HCT116 (cell line): ENCODE results near the gene STAM2. TPM values are rescaled to one million over a fixed set of nuclear protein-coding genes. Genes with fewer than 3 reads are reported as not detected.

Experiments
- ATAC-seq: fragments of 200-7000 bp; cut with Tn5 transposase; 2 replicates; pipeline ENCODE4 v1.9.1; 2020; ENCODE audit warnings: mild to moderate bottlenecking, moderate library complexity
- BruUV-seq: library from RNA; stranded (reverse); fragments of 400-500 nt; replicated peaks from 2 replicates; lab custom pipeline; 2021; lab: Mats Ljungman, UMichigan
- CTCF ChIA-PET: fragments of 300-600 bp; sonication (Branson Sonifier 250); formaldehyde crosslinking; loops from one replicate; lab custom pipeline; 2021; ENCODE audit warnings: antibody characterized with exemption; lab: Charles Lee
- POLR2A ChIA-PET: fragments of 300-600, 350-600 bp; sonication (Branson Sonifier 250); formaldehyde crosslinking; loops from one replicate; lab custom pipeline; 2021; ENCODE audit warnings: antibody characterized with exemption; lab: Charles Lee
- RAD21 ChIA-PET, 2 experiments: fragments of 300-600 bp; sonication (Branson Sonifier 250); formaldehyde crosslinking; loops; one replicate each; lab custom pipeline; 2023; ENCODE audit warnings: low total read pairs in 2 of 2; ENCODE audit not compliant: uncharacterized antibody in 2 of 2, unreplicated experiment in 2 of 2, low non-redundant PET in 1 of 2; lab: Charles Lee
- DNase-seq: peaks from one replicate; pipeline ENCODE4 v3.0.0-alpha.2; 2010; ENCODE audit warnings: low read depth, low spot score
- H2AFZ ChIP-seq: fragments of 200-600 bp; shearing (Covaris generic), sonication (generic); 2 replicates; pipeline ENCODE4 v1.6.1; 2017; ENCODE audit warnings: low read depth, mixed run types, mixed read lengths, antibody characterized with exemption, low read length; ENCODE audit not compliant: poor library complexity, severe bottlenecking
- H3K27ac ChIP-seq: 2 replicates; pipeline ENCODE4 v1.5.1; 2012; ENCODE audit warnings: low read depth, low read length
- H3K27me3 ChIP-seq: fragments of 200-600 bp; sonication (generic); 2 replicates; pipeline ENCODE4 v1.6.1; 2016; ENCODE audit warnings: mixed run types, low read length, mixed read lengths; ENCODE audit not compliant: insufficient read depth
- H3K36me3 ChIP-seq, 2 experiments: fragments of 200-500 bp in 1 of 2; fragments of 200-600 bp in 1 of 2; sonication (Bioruptor generic) in 1 of 2; sonication (generic) in 1 of 2; 2 replicates each; pipeline versions ENCODE4 v1.5.1 to v1.6.1; 2014 to 2016; ENCODE audit warnings: low read length in 2 of 2, inconsistent platforms in 1 of 2, mixed read lengths in 1 of 2, mixed run types in 1 of 2; ENCODE audit not compliant: insufficient read depth in 2 of 2, control insufficient read depth in 1 of 2
- H3K4me1 ChIP-seq, 2 experiments: fragments of 200-600 bp in 1 of 2; sonication (generic) in 1 of 2; 2 replicates each; pipeline versions ENCODE4 v1.5.1 to v1.6.1; 2012 to 2017; ENCODE audit warnings: low read length in 2 of 2, inconsistent platforms in 1 of 2, mild to moderate bottlenecking in 1 of 2, mixed read lengths in 1 of 2, mixed run types in 1 of 2, moderate library complexity in 1 of 2; ENCODE audit not compliant: insufficient read depth in 2 of 2, control insufficient read depth in 1 of 2
- H3K4me2 ChIP-seq: fragments of 200-600 bp; sonication (generic); 2 replicates; pipeline ENCODE4 v1.6.1; 2017; ENCODE audit warnings: mixed run types, low read length, mixed read lengths
- H3K4me3 ChIP-seq, 2 experiments: fragments of 200-600 bp in 1 of 2; sonication (generic) in 1 of 2; replicated peaks in 1 of 2; 2 replicates each; pipeline ENCODE4 v1.5.1; 2011 to 2016; ENCODE audit warnings: low read length in 2 of 2, control low read depth in 1 of 2, low read depth in 1 of 2, mild to moderate bottlenecking in 1 of 2, mixed read lengths in 1 of 2, mixed run types in 1 of 2
- H3K79me2 ChIP-seq: fragments of 200-600 bp; sonication (generic); 2 replicates; pipeline ENCODE4 v1.6.1; 2017; ENCODE audit warnings: mild to moderate bottlenecking, mixed run types, low read length, moderate library complexity, mixed read lengths; ENCODE audit not compliant: insufficient read depth
- H3K9ac ChIP-seq: fragments of 200-600 bp; sonication (generic); 2 replicates; pipeline ENCODE4 v1.6.1; 2016; ENCODE audit warnings: low read length, mixed read lengths
- H3K9me2 ChIP-seq: fragments of 200-600 bp; sonication (generic), shearing (Covaris generic); 2 replicates; pipeline ENCODE4 v1.6.1; 2017; ENCODE audit warnings: mixed run types, mild to moderate bottlenecking, moderate library complexity; ENCODE audit not compliant: insufficient read depth
- H3K9me3 ChIP-seq, 2 experiments: fragments of 200-500 bp in 1 of 2; fragments of 200-600 bp in 1 of 2; sonication (Bioruptor generic) in 1 of 2; sonication (generic) in 1 of 2; 2 replicates each; pipeline ENCODE4 v1.6.1; 2014 to 2017; ENCODE audit warnings: low read length in 2 of 2, mixed read lengths in 2 of 2, inconsistent platforms in 1 of 2, low read depth in 1 of 2, mild to moderate bottlenecking in 1 of 2, mixed run types in 1 of 2, moderate library complexity in 1 of 2; ENCODE audit not compliant: control insufficient read depth in 1 of 2, insufficient read depth in 1 of 2
- H4K20me1 ChIP-seq: fragments of 200-600 bp; sonication (generic), shearing (Covaris generic); 2 replicates; pipeline ENCODE4 v1.6.1; 2017; ENCODE audit warnings: mixed run types, mild to moderate bottlenecking, moderate library complexity; ENCODE audit not compliant: insufficient read depth
- EGR1 ChIP-seq: IDR thresholded peaks from 2 replicates; pipeline ENCODE4 v1.6.1; 2012; ENCODE audit warnings: low read depth
- ELF1 ChIP-seq: IDR thresholded peaks from 2 replicates; pipeline ENCODE4 v1.6.1; 2012; ENCODE audit warnings: low read depth, borderline replicate concordance
- EZH2 ChIP-seq: fragments of 200-600 bp; sonication (generic); IDR thresholded peaks from 2 replicates; pipeline ENCODE4 v1.6.1; 2017; ENCODE audit warnings: antibody characterized with exemption, mixed run types
- FOSL1 ChIP-seq: IDR thresholded peaks from 2 replicates; pipeline ENCODE4 v1.6.1; 2012; ENCODE audit warnings: low read depth
- SP1 ChIP-seq: IDR thresholded peaks from 2 replicates; pipeline ENCODE4 v1.6.1; 2012; ENCODE audit warnings: low read depth
- SRF ChIP-seq: IDR thresholded peaks from 2 replicates; pipeline ENCODE4 v1.6.1; 2012; ENCODE audit warnings: low read depth
- YY1 ChIP-seq: IDR thresholded peaks from 2 replicates; pipeline ENCODE4 v1.6.1; 2011; ENCODE audit warnings: low read length, low read depth, moderate library complexity, mild to moderate bottlenecking; ENCODE audit not compliant: insufficient replicate concordance; ENCODE audit errors: extremely low read depth
- ZFX ChIP-seq: fragments of 450-650 bp; IDR thresholded peaks from 2 replicates; pipeline ENCODE4 v1.6.1; 2017
- intact Hi-C: fragments of 100-400 bp; cut with micrococcal nuclease; formaldehyde crosslinking; loops from 2 replicates; pipeline ENCODE4 v1.10.0; 2022
- total RNA-seq: library from RNA; stranded (reverse); gene quantifications from one replicate; pipeline ENCODE4 v1.2.1, GENCODE V29; 2021; ENCODE audit not compliant: unreplicated experiment
- TF ChIP-seq, protein P1 (sequence below): IDR thresholded peaks from 2 replicates; pipeline ENCODE4 v1.6.1; 2012
- TF ChIP-seq, protein P2 (sequence below): IDR thresholded peaks from 2 replicates; pipeline ENCODE4 v1.6.1; 2012
- TF ChIP-seq, protein P3 (sequence below): IDR thresholded peaks from 2 replicates; pipeline ENCODE4 v1.6.1; 2011; ENCODE audit warnings: mild to moderate bottlenecking, low read length, moderate library complexity; ENCODE audit not compliant: insufficient replicate concordance; ENCODE audit errors: extremely low read depth

Gene STAM2
- total RNA-seq, 1 experiment from 2014 or later = 19.2 TPM

DNA sequence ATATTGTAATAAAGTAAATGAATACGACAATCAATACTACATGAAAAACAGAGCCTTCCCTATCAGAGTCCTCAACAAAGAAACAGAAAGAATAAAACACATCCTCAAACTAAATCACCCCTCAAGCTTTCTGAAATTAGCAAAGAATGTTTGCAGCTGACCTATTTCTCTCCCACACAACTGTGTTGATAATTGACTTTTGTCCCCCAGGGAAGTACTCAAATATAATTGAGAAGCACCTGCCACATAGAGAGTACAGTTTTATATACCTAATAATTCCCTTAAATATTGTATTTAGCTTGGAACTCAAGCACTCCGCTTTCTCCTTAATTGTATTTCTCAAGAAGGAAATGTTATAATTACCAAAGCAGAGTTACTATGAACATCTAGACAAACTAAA lies 89.3 kb downstream of the STAM2 start (continued):
- TF ChIP-seq EZH2 = no peak
- TF ChIP-seq, protein P1, sequence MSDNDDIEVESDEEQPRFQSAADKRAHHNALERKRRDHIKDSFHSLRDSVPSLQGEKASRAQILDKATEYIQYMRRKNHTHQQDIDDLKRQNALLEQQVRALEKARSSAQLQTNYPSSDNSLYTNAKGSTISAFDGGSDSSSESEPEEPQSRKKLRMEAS = no peak
- no peak for TF ChIP-seq SP1

DNA sequence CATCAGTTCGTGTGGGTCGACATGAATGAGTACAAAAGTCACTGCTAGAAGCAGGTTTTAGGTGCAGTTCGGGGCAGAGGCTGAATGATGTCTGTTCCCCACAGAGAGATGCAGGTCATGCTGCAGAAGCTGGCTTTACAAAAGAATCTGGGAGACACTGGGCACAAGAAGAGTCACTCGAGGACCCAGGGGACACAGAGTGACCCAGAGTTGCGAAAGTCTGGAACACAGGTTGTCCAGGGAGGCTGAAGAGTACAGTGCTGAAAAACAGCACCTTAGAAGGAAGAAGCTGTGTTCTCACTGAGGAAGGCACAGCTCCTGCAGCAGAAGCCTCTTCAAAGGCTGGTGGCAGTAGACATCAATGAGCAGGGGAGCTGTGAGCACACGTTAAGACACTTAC lies 91.5 kb downstream of the STAM2 start:
- Histone ChIP-seq H3K36me3 (no peaks in the 10 kb centered on the region), H2AFZ (no peak overlapping the region), H3K9me3 (no peaks in the 10 kb centered on the region), H3K9me2 (no peaks in the 10 kb centered on the region), H3K4me2 (no peak overlapping the region), H3K9ac (no peak overlapping the region), H3K27me3 (no peaks in the 10 kb centered on the region), H4K20me1 (no peaks in the 10 kb centered on the region), H3K79me2 (no peaks in the 10 kb centered on the region), H3K4me1 (no peaks in the 10 kb centered on the region), H3K27ac (no peak overlapping the region), H3K4me3 (no peak overlapping the region)
- TF ChIP-seq ZFX (no peak), EGR1 (no peak), FOSL1 (no peak), ELF1 (no peak), YY1 (no peak), SRF (no peak)
- TF ChIP-seq, protein P2, sequence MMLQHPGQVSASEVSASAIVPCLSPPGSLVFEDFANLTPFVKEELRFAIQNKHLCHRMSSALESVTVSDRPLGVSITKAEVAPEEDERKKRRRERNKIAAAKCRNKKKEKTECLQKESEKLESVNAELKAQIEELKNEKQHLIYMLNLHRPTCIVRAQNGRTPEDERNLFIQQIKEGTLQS = no peak
- TF ChIP-seq, protein P3, sequence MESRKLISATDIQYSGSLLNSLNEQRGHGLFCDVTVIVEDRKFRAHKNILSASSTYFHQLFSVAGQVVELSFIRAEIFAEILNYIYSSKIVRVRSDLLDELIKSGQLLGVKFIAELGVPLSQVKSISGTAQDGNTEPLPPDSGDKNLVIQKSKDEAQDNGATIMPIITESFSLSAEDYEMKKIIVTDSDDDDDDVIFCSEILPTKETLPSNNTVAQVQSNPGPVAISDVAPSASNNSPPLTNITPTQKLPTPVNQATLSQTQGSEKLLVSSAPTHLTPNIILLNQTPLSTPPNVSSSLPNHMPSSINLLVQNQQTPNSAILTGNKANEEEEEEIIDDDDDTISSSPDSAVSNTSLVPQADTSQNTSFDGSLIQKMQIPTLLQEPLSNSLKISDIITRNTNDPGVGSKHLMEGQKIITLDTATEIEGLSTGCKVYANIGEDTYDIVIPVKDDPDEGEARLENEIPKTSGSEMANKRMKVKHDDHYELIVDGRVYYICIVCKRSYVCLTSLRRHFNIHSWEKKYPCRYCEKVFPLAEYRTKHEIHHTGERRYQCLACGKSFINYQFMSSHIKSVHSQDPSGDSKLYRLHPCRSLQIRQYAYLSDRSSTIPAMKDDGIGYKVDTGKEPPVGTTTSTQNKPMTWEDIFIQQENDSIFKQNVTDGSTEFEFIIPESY = no peak
- DNase-seq (no peak), ATAC-seq (no peak)
- CTCF ChIA-PET = no interaction called here
- intact Hi-C loops = no loop called here
- POLR2A ChIA-PET = no interaction called here
- RAD21 ChIA-PET = no interaction called here
- BruUV-seq = no TSS peak
